Measurements from ENCODE around the gene DNAH12. TPM values are rescaled to one million over a fixed set of nuclear protein-coding genes. Genes with fewer than 3 reads are reported as not detected.
"Not testable (repeated sequence)": the region's sequence is repeated elsewhere in the genome, so short reads cannot be mapped to it uniquely, and the experiment has no call there.

Gene DNAH12
- total RNA-seq, 4 donors from 2014 or later, result 0.19 to 0.72 (median 0.31) TPM; not detected in 1

GRCh38 chr3:57497904-57498303, 46.2 kb downstream of the DNAH12 start:
- TF ChIP-seq CTCF (IDR thresholded peaks at IDR 0.05), result no peak
- DNase-seq (ENCODE audit: low spot score) (no peak), ATAC-seq (ENCODE audit: low FRiP score) (no peak)

- DNase-seq (ENCODE audit: low spot score) (no peak), ATAC-seq (ENCODE audit: low FRiP score) (no peak)
- no peak for TF ChIP-seq CTCF (IDR thresholded peaks at IDR 0.05)
Observed at GRCh38 chr3:57484563-57484962, 59.6 kb downstream of the DNAH12 start.

- ATAC-seq (ENCODE audit: low FRiP score); DNase-seq (ENCODE audit: low spot score): not testable (repeated sequence)
Observed at GRCh38 chr3:57477193-57477592, 67.0 kb downstream of the DNAH12 start.

- DNase-seq (ENCODE audit: low spot score), result no peak
- no peak for TF ChIP-seq CTCF (IDR thresholded peaks at IDR 0.05)
- ATAC-seq (ENCODE audit: low FRiP score), result no peak
Observed at GRCh38 chr3:57464801-57465200, 79.3 kb downstream of the DNAH12 start.

- DNase-seq (ENCODE audit: low spot score), result no peak
- no peak for TF ChIP-seq CTCF (IDR thresholded peaks at IDR 0.05)
- no peak for ATAC-seq (ENCODE audit: low FRiP score)
Observed at GRCh38 chr3:57464011-57464410, 80.1 kb downstream of the DNAH12 start.

- TF ChIP-seq CTCF (IDR thresholded peaks at IDR 0.05), result no peak
- ATAC-seq (ENCODE audit: low FRiP score), result no peak
- no peak for DNase-seq (ENCODE audit: low spot score)
Observed at GRCh38 chr3:57451150-57451846, 92.8 kb downstream of the DNAH12 start.

GRCh38 chr3:57449276-57449847, 94.8 kb downstream of the DNAH12 start:
- DNase-seq (ENCODE audit: low spot score); ATAC-seq (ENCODE audit: low FRiP score): not testable (repeated sequence)

- DNase-seq (ENCODE audit: low spot score); ATAC-seq (ENCODE audit: low FRiP score): not testable (repeated sequence)
Observed at GRCh38 chr3:57448489-57448888, 95.7 kb downstream of the DNAH12 start.
